Measurements from ENCODE around the gene BRF1.

Gene BRF1

DNA sequence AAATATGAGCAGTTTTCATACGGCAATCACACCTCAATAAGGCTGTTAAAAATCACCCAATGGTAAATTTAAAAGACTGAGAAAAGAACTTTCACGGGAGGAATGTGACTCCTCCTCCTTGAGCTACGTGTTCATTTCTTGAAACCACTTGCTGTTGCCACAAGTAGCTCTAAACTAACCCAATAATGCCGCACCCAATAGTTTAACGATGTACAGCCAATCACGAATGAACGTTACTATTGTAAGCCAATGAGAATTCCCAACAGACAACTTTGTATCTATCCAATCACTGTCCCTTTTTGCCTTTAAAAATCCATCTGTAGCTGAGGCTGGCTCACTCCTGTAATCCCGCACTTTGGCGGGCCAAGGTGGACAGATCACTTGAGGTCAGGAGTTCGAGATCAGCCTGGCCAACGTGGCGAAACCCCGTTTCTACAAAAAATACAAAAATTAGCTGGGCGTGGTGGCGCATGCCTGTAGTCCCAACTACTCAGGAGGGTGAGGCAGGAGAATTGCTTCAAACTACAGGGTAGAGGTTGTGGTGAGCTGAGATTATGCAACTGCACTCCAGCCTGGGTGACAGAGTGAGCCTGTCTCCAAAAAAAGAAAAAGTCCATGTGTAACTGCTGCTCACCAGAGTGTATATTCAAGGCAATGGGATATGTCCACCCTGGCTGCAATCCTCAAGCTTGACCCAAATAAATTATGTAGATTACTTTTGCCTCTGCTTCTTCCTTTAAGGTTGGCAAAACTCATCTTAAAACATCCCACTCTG, 76.8 kb downstream of the BRF1 start:
- no peak for DNase-seq

GRCh38 chr14:105223260-105223659, 77.5 kb downstream of the BRF1 start:
- DNase-seq = no peak

DNA sequence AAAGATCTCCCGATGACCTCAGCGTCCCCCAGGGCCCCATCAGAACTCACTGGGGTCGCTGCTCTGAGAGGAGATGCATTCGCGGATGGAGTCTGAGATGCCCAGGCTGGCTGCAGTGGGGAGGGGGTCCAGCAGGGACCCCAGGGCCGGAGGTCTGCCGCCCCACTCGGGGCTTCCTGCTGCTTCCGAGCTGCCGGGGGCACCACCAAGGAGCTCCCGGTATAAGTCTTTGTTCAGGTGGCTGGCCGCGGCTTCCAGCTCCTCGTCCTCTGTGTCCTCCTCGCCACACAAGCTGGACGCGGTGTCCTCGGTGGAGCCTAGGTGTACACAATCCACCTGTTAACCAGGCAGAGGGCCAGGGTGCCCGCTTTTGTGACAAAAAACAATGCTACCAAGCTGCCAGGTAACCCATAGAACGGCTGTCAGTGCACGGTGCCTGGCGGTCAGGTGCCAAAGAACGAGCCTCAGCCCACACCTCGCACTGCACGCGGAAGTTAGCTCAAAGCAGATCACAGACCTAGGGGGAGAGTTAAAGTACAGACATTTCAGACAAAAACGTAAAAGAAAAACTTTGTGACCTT, 79.1 kb downstream of the BRF1 start:
- DNase-seq = no peak

DNA sequence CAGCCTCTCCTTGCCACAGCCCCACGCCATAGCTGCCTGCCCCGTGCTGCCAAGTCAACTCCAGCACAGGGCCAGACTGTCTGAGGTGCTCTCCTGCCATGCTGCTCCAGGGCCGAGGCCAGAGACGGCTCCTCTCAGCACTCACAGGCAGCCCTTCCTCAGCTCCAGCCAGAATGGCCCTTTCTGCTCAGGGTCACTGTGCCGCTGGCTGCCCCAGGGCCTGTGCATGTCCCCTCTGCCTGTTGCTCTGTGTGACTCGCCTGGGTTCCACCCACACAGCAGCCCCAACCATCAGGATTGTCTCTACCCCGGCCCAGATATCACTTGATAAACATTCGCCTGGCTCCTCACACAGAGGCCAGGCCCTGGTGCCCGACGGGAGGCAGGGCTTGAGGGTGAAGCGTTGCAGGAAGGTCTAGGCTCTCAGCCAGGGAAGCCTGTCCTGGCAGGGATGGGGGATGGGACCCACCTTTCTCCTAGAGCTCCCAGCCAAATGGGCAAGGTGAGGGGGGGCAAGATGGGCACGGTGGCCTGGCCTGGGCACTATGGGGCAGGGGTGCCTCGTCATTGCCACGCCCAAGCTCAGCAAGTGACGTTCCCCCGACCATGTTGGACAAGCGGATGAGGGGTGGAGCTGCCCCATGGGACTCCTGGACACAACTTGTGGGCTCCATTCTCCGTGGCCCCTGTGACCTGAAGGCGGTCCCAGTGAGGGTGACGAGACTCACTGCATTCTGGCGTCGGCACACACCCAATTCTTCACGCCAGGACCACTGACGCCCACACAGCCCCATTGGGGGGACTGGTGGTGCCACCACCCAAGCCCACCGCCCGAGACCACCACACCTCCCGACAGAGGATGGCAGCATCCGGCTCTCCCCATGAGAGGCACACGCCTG, 79.9 kb downstream of the BRF1 start:
- no peak for DNase-seq

- no peak for DNase-seq
Observed at GRCh38 chr14:105219753-105220152, 81.0 kb downstream of the BRF1 start.

GRCh38 chr14:105219043-105219612, 81.7 kb downstream of the BRF1 start:
- DNase-seq = no peak

DNA sequence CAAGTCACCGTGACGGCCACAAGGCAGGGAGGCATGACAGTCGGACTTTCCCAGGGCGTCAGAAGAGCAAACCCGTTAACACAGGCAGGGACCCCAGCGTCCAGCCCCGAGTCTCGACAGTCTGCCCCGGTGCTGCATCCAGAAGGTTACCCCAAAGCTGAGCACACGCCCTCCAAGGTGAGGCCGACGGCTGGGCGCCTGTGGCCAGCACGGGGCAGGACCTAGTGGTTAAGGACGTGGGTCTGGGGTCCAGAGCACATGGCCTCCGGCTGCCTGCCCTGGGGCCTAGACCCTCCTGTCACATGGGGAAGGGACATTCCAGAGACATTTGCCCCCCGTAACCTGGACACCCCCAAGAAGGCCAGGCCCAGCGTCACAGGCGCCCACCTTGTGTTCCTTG, 82.2 kb downstream of the BRF1 start:
- DNase-seq = no peak

- DNase-seq = no peak
Observed at GRCh38 chr14:105217774-105218173, 83.0 kb downstream of the BRF1 start.

- DNase-seq = no peak
Observed at GRCh38 chr14:105216490-105217247, 84.1 kb downstream of the BRF1 start.

- DNase-seq = no peak
Observed at GRCh38 chr14:105215602-105216001, 85.2 kb downstream of the BRF1 start.

- DNase-seq = no peak
Observed at GRCh38 chr14:105214324-105214915, 86.4 kb downstream of the BRF1 start.

- no peak for DNase-seq
Observed at GRCh38 chr14:105213361-105213760, 87.4 kb downstream of the BRF1 start.

DNA sequence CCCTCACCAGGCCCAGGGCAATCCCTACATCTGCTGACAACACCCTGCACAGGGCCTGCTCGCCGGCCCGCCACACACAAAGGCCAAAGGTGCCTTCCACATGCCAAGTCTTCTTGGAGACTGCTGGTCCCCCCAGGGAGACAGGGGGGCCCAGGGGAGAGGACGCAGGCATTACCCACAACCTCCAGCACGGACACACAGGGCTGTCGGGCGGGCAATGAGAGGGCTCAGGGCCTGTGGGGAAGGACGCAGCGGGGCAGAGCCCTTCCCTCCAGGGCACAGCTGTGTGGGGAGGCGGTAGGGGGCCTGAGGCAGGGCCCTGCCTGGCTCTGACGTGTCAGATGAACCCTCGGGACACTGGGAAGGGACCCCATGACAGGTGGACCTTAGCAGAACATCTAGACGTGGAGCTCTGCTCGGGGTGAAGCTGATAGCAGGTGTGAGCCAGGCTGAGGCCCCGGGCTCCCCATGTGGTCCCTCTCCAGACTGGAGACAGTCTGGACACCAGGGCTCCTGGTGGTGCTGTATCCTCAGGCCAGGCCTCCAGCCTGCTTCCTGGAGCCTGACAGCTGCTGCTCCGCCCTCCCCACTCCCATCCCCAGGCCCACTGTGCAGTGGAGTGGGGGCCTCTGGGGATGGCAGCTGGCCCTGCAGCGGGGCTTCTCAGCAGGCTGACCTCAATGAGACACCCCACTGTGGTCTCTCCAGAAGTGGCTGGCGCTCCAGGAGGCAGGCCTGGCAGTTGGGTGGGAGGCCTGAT, 88.1 kb downstream of the BRF1 start:
- DNase-seq = no peak

DNA sequence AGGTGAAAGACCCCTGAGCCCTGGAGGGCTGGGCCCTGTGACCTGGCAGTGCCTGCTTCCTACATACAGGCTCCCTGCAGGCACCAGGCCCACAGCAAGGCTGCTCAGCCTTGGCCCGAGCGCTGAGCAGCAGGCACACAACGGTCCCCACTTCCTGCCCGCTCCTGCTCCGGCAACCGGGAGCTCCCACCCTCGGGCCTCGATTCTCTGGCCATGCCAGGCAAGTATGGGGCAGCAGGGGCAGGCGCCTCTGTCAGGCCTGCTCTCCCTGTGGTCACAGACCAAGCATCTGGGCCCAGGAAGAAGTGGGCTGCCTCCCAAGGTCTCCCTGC, 89.1 kb downstream of the BRF1 start:
- no peak for DNase-seq

DNA sequence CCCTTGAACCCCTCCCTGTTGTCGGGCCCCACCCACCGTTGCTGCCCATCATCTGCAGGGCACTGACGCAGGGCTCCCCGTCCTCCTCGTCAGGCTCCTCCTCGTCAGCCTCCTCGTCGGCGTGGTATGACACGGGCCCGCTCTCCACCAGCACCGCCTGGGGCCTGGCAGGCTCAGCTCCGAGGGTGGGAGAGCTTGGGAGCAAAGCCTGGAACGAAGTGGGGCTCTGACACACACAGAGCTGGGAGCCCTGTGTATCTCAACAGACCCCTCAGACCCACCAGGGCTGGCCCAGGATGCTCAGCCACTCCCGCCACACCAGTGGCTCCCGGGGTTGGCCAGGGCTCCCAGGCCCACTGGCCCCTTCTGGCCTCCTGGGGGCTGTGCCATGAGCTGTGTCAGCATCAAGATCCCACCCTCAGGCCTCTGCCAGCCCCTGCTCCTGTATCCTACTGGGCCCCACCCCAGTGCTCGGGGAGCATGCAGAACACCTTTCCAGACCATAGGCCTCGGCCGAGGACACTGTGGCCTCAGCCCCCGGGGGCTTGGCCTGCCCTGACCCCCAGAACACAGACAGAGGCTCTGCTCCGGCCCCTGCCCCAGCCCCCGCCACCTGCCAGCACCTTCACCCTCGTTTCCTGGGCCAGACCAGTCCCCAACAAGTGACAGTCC, 89.6 kb downstream of the BRF1 start:
- no peak for DNase-seq

DNA sequence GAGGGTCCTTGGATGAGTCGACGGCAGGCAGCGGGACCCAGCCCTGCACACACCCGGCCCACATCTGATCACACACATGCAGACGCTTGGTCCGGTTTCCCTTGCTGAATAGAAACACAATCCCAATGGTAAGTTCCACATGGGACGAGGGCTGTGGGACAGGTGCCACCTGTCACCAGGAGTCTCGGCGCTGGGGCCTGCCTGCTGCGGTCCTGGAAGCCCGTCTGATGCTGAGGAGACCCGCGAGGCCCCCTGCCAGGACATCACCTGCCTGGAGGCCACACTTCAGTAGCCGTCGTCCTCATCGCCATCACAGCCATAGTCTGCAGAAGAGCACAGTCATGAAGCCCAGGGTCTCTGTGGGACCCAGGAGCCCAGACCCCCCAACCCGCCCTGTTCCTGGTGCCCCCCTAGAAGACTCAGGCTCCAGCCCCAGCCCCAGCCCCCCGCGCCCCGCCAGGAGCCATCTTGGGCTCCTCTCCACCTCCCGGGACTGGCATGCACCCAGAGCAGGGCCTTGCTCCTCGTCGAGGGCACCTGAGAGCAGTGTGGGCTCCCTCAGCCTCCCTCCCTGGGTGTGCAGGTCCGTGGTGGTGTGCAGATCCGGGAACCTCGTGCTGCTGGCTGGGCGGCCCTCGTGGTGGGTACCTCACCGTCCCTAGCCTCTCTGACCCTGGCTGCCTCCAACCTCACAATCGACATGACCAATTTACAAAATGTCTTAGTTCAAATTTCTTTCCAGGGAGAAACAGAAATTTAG, 90.4 kb downstream of the BRF1 start:
- DNase-seq = no peak

GRCh38 chr14:105209646-105210045, 91.2 kb downstream of the BRF1 start:
- DNase-seq = no peak

DNA sequence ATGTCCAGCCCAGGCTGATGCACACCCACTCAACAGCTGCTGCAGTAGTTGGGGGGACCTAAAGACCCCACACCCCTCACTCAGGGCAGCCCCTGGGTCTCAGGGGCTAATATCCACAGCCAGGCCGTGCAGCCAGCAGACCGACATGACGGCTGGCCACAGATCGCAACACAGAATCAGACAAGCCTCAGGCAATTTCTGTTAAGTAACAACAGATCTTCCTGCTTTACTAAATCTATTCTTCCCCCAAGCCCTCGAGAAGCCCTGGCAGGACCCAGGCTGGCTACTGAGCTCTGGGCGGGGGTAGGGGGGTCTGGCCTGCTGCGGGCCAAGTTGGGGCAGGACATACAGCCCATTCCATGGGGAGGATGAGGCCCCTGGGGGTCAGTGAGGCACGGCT, 91.7 kb downstream of the BRF1 start:
- no peak for DNase-seq

DNA sequence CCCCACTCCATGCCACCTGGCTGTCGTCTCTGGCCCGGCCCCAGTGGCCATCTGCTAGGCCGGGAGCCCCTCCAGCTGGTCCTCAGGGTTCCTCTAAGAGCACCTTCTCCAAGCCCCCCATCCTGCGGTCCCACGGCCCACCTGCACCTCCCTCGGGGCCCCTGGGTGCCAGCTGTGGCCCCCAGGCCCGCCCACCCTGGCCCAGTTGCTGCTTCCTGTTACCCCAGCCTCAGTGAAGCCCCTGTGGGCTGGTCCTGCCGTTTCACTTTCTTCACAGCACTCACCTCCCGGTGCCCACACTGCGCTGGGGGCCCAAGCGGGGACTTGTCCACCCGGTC, 92.1 kb downstream of the BRF1 start:
- DNase-seq = no peak

- DNase-seq = no peak
Observed at GRCh38 chr14:105207996-105208737, 92.6 kb downstream of the BRF1 start.
